HG03095 (cell line): Measurements from ENCODE around the gene ZDHHC18.
A peak's percentile ranks its signal among the peaks of the same experiment; 100 is the strongest.

Experiments used
- ATAC-seq: cut with Tn5 transposase; IDR thresholded peaks from one replicate; pipeline ENCODE4 v1.9.1; 2021; ENCODE audit warnings: moderate library complexity; ENCODE audit not compliant: unreplicated experiment

The ZDHHC18 gene

GRCh38 chr1:26826261-26827105 lies at the start of gene ZDHHC18:
TSS of gene ZDHHC18 (plus strand) at chr1:26826688. CDS start at chr1:26826805, 117 bp downstream.
- peak; percentile 57 for ATAC-seq

DNA sequence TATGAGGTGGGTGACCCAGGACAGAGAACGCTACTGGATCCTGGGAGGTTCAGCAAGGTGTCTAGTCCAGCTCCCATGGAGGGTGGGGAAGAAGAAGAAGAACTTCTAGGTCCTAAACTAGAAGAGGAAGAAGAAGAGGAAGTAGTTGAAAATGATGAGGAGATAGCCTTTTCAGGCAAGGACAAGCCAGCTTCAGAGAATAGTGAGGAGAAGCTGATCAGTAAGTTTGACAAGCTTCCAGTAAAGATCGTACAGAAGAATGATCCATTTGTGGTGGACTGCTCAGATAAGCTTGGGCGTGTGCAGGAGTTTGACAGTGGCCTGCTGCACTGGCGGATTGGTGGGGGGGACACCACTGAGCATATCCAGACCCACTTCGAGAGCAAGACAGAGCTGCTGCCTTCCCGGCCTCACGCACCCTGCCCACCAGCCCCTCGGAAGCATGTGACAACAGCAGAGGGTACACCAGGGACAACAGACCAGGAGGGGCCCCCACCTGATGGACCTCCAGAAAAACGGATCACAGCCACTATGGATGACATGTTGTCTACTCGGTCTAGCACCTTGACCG lies 47.3 kb upstream of the ZDHHC18 start:
- no peak for ATAC-seq

DNA sequence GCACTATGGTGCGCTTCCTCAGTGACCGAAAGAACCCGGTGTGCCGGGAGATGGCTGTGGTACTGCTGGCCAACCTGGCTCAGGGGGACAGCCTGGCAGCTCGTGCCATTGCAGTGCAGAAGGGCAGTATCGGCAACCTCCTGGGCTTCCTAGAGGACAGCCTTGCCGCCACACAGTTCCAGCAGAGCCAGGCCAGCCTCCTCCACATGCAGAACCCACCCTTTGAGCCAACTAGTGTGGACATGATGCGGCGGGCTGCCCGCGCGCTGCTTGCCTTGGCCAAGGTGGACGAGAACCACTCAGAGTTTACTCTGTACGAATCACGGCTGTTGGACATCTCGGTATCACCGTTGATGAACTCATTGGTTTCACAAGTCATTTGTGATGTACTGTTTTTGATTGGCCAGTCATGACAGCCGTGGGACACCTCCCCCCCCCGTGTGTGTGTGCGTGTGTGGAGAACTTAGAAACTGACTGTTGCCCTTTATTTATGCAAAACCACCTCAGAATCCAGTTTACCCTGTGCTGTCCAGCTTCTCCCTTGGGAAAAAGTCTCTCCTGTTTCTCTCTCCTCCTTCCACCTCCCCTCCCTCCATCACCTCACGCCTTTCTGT lies 46.0 kb upstream of the ZDHHC18 start:
- no peak for ATAC-seq

GRCh38 chr1:26781206-26781825 lies 45.2 kb upstream of the ZDHHC18 start:
- ATAC-seq, result no peak

- ATAC-seq, result no peak
Observed at GRCh38 chr1:26782521-26783212, 43.8 kb upstream of the ZDHHC18 start.

DNA sequence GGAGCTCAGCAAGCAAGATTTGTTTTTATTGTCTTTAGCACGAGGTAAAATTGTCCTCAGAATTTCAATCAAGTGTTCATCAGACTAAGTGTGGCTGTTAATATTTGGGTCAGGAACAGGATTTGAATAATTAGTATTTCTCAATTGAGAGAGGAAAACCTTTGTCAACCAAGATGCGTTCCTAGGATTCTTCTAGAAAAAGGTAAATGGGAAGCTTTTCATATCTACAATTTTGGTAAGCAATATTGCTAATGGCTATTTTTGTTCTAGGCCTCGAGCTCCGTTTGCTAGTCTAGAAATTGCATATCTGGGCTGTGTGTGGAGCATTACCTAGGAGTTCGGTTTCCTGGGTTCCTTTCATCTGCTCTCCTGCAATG lies 42.9 kb upstream of the ZDHHC18 start:
- no peak for ATAC-seq

GRCh38 chr1:26784023-26784871 lies 42.2 kb upstream of the ZDHHC18 start:
- no peak for ATAC-seq

DNA sequence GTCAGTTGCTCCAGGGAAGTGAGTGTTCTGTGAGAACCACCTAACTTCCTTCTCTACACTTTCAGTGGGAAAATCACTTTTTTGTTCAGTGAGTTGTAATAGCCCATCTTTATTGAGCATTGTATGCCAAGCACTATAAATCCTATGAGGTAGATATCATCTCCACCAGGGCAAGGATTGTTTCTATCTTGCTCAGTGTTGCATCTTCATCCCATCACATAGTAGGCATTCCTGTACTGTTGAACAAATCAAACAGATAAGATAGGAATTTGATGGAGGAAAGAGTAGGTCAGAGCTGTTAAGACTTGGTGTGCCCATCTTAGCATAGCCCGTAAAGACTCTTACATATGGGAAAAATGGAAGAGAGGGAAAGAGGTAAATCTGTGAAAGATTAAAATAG lies 41.6 kb upstream of the ZDHHC18 start:
- ATAC-seq, result no peak

DNA sequence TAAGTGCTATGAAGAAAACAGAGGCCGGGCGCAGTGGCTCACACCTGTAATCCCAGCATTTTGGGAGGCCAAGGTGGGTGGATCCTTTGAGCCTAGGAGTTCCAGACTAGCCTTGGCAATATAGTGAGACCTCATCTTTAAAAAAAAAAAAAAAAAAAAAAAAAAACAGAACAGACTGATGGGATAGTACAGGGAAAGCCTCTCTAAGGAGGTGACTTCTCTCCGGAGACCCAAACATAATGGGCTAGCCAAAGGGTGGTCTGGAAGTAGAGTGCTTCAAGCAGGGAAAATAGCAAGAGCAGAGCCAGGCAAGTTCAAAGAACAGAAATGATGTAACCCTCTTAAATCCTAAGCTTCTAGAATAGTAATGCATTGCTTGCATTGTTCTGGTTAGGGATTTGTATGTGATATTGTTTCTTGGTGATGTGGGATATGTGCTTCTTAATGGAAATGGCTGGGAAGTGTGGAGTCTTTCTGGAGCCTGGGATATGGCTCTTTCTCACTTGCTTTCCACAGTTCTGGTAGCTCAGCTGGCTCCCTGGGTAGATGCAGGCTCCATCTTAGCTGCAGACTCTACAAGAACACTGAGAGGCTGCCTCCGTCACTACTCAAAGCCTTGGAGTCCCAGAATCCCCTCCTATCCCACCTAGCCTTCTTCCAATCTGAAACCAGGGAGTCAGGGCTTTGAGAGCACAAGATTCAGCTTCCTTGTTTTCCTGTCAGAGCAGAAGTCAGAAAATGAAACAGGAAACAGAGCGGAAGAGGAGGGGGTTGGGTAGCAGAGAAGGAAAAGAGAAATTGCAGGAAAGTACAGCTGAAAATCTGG lies 40.7 kb upstream of the ZDHHC18 start:
- ATAC-seq, result no peak

GRCh38 chr1:26786437-26787380 lies 39.8 kb upstream of the ZDHHC18 start:
- no peak for ATAC-seq

DNA sequence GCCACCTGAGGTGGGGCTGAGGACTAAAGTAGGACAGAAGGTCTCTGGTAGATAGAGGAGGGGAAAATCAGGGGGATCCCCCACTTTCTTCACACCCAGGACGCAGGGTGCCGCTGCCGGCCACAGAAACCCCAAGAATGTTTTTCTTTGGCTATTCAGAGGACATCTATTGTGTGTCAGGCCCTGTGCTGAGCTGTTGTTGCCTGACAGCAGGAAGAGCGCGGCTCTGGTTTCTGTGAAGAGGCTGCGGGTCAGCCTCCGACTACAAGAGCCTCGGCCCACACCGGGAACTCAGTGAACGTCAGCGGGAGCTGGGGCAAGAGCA lies 39.1 kb upstream of the ZDHHC18 start:
- peak; percentile 38 for ATAC-seq

GRCh38 chr1:26787706-26788514 lies 38.6 kb upstream of the ZDHHC18 start, which contains the start of gene PIGV:
TSS of gene PIGV (plus strand) at chr1:26787950. CDS start at chr1:26790816, 2,866 bp downstream.
- ATAC-seq, result peak; percentile 44

- no peak for ATAC-seq
Observed at GRCh38 chr1:26788515-26788785, 38.0 kb upstream of the ZDHHC18 start.

DNA sequence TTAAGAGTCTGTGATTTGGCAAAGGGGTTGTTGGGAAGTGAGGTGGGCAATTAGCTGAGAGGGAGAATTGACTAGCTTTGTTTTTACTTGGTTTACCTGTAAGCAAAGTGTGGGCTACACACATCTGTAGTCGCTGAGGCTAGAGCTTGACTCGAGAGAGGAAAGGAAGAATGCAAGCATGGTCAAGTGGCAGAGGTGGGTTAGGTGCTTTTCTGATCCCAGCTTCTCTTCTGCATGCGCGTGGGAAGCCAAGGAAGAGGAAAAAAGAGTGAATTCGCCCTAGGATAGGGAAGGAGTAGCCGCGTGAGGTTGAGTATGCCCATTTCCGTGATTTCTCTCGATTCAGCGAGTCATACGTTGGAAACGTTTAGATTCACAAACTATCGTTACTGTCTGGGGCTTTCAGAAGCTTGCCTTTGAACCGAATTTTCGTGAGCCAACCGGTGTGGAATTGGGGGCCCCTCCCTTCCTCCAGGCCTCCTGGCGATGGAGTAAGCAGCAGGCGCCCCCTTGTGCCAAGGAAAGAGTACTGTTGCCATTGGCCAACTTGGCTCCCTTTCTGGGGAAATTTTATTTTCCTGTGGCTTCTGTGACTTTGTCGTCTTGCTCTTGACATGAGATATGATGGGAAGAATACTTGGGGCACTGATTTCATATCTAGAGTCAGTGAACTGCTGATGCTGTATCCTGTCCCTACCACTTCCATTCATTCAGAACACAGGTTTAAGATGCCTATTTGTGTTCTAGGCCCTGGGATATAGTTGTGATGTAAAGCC lies 37.5 kb upstream of the ZDHHC18 start:
- ATAC-seq, result no peak

GRCh38 chr1:26789612-26789865 lies 36.9 kb upstream of the ZDHHC18 start:
- ATAC-seq, result no peak

DNA sequence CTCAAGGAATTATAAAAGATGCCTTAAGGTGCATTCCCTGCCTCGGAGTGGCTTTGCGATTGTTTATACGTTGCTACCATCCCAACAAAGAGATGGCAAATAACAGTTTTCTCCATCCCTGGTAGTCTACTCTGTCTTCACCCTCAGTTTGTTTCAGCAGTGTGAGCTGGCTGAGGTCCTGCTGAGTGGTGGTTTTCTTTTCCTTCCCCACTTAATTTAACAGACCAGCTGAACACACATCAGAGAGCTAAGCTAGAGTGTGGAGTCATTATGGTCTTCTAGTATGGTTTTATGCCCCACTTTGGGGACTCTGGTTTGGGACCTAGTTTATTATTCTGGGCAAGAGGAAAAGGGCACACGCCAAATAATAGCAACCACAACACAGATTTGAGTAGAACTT lies 36.6 kb upstream of the ZDHHC18 start:
- no peak for ATAC-seq

GRCh38 chr1:26790551-26790953 lies 35.9 kb upstream of the ZDHHC18 start:
- ATAC-seq, result no peak
